AG04449 (cell line): ENCODE data around the gene TRPV4.
A peak's percentile ranks its signal among the peaks of the same experiment; 100 is the strongest.

Experiments
- CTCF ChIA-PET: fragments of 350-600 bp; formaldehyde crosslinking; extraction: SDS; loops from one replicate; lab custom pipeline; 2021; ENCODE audit warnings: antibody characterized with exemption; lab: Yijun Ruan, JAX
- POLR2A ChIA-PET: fragments of 400-600, 350-600 bp; formaldehyde crosslinking; extraction: SDS; loops from one replicate; lab custom pipeline; 2020; ENCODE audit warnings: antibody characterized with exemption, inconsistent platforms; lab: Yijun Ruan, JAX
- DNase-seq: peaks from one replicate; pipeline ENCODE4 v3.0.0-alpha.2; 2010; ENCODE audit warnings: low read depth, low spot score
- H3K4me3 ChIP-seq: 2 replicates; pipeline ENCODE4 v1.5.1; 2011; ENCODE audit warnings: low read depth, mild to moderate bottlenecking, control low read depth, low read length
- CTCF ChIP-seq: IDR thresholded peaks from one replicate; pipeline ENCODE4 v1.5.1; 2011; ENCODE audit warnings: mild to moderate bottlenecking, moderate library complexity, low read length, control low read depth, inconsistent platforms; ENCODE audit not compliant: insufficient read depth; ENCODE audit errors: missing control alignments

The TRPV4 gene

GRCh38 chr12:109833307-109834189 lies at the start of gene TRPV4:
Gene TRPV4, minus strand, starts transcription at chr12:109833398. Its CDS starts 18,602 bp downstream, at chr12:109814796.
- TF ChIP-seq CTCF: no peak
- peak within 1 kb of the TSS; percentile 63 for H3K4me3 ChIP-seq
- CTCF ChIA-PET: interaction anchor here (0.9 to 12.7 kb wide), 3 partner anchors 14 to 29 kb away, joined by 3 to 190 read pairs (median 52); no protein-coding TSS in a partner anchor
- no peak for DNase-seq
- POLR2A ChIA-PET: interaction anchor here (0.7 kb wide), 1 partner anchor 35 kb away, joined by 3 read pairs; no protein-coding TSS in a partner anchor

DNA sequence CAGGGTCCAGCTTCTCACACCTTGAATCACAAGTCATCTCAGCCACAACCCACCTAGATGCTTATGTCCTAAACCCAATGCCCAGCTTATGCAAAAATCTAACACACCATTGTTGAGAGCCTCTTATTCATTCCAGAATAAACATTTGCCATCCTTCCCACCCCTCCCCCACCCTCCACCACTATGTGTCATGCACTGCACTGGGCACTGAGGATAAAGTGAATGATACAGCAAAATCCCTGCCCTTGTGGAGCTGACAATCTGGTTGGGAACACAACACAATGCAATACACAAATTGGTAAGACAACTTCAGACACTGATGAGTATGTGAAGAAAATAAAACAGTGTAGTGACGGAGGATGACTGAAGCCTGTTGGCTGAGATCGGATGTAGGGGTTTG lies 48.6 kb upstream of the TRPV4 start:
- no peak for TF ChIP-seq CTCF
- POLR2A ChIA-PET: no interaction called here
- CTCF ChIA-PET: interaction anchor here (0.8 to 3.0 kb wide), 5 partner anchors 9 to 284 kb away, joined by 3 to 14 read pairs (median 4); no protein-coding TSS in a partner anchor

GRCh38 chr12:109880938-109881337 lies 47.7 kb upstream of the TRPV4 start:
- H3K4me3 ChIP-seq: peak overlapping the region; percentile 68
- no peak for TF ChIP-seq CTCF
- CTCF ChIA-PET: interaction anchor here (0.9 to 3.0 kb wide), 4 partner anchors 10 to 77 kb away, joined by 3 to 14 read pairs (median 5); no protein-coding TSS in a partner anchor
- DNase-seq: no peak
- POLR2A ChIA-PET: no interaction called here

More for the DNA sequence above, 48.6 kb upstream of the TRPV4 start:
- DNase-seq: no peak
- no peak overlapping the region for H3K4me3 ChIP-seq

GRCh38 chr12:109880043-109880931 lies 47.1 kb upstream of the TRPV4 start, which contains the start of gene GLTP:
Gene GLTP, minus strand, starts transcription at chr12:109880541. Its CDS starts 167 bp downstream, at chr12:109880374.
- POLR2A ChIA-PET: no interaction called here

More at GRCh38 chr12:109880043-109880931, 47.1 kb upstream of the TRPV4 start, which contains the start of gene GLTP:
- CTCF ChIA-PET: interaction anchor here (0.9 to 3.9 kb wide), 4 partner anchors 27 to 76 kb away, joined by 3 to 20 read pairs (median 15); no protein-coding TSS in a partner anchor
- DNase-seq: no peak
- peak; percentile 51 for TF ChIP-seq CTCF
- peak within 1 kb of the TSS; percentile 68 for H3K4me3 ChIP-seq
